GM18520 (cell line): ENCODE measurements around the gene LMO2.

Experiments
- ATAC-seq: cut with Tn5 transposase; IDR thresholded peaks from one replicate; pipeline ENCODE4 v1.9.1; 2021; ENCODE audit not compliant: unreplicated experiment

The LMO2 gene

GRCh38 chr11:33889821-33890378, 2.0 kb downstream of the LMO2 start:
- ATAC-seq: no peak

- ATAC-seq: no peak
Measured at GRCh38 chr11:33889296-33889695, 2.6 kb downstream of the LMO2 start.

GRCh38 chr11:33887886-33888285, 4.0 kb downstream of the LMO2 start:
- ATAC-seq: no peak

GRCh38 chr11:33885338-33886005, 6.4 kb downstream of the LMO2 start:
- ATAC-seq: no peak

GRCh38 chr11:33884601-33885000, 7.3 kb downstream of the LMO2 start:
- no peak for ATAC-seq

GRCh38 chr11:33884035-33884434, 7.8 kb downstream of the LMO2 start:
- ATAC-seq: no peak

- no peak for ATAC-seq
Measured at GRCh38 chr11:33881651-33882503, 10.0 kb downstream of the LMO2 start.

GRCh38 chr11:33880979-33881378, 10.9 kb downstream of the LMO2 start:
- ATAC-seq: no peak

GRCh38 chr11:33879375-33879774, 12.5 kb downstream of the LMO2 start:
- ATAC-seq: no peak

- ATAC-seq: no peak
Measured at GRCh38 chr11:33877038-33877437, 14.8 kb downstream of the LMO2 start.

- no peak for ATAC-seq
Measured at GRCh38 chr11:33875621-33876294, 16.1 kb downstream of the LMO2 start.

GRCh38 chr11:33874910-33875490, 16.9 kb downstream of the LMO2 start:
- no peak for ATAC-seq

GRCh38 chr11:33874433-33874832, 17.4 kb downstream of the LMO2 start:
- ATAC-seq: no peak

GRCh38 chr11:33869481-33870422, 22.1 kb downstream of the LMO2 start:
- ATAC-seq: no peak

- ATAC-seq: no peak
Measured at GRCh38 chr11:33868647-33869461, 23.0 kb downstream of the LMO2 start.

GRCh38 chr11:33867996-33868646, 23.8 kb downstream of the LMO2 start:
- ATAC-seq: no peak

GRCh38 chr11:33867561-33867960, 24.3 kb downstream of the LMO2 start:
- no peak for ATAC-seq

- no peak for ATAC-seq
Measured at GRCh38 chr11:33866936-33867335, 24.9 kb downstream of the LMO2 start.

- no peak for ATAC-seq
Measured at GRCh38 chr11:33864479-33864878, 27.4 kb downstream of the LMO2 start.
